GM21786 (cell line): ENCODE data around the gene CFAP20.

Experiments used
- ATAC-seq: cut with Tn5 transposase; IDR thresholded peaks from one replicate; pipeline ENCODE4 v1.9.1; 2021; ENCODE audit not compliant: unreplicated experiment

Gene CFAP20

DNA sequence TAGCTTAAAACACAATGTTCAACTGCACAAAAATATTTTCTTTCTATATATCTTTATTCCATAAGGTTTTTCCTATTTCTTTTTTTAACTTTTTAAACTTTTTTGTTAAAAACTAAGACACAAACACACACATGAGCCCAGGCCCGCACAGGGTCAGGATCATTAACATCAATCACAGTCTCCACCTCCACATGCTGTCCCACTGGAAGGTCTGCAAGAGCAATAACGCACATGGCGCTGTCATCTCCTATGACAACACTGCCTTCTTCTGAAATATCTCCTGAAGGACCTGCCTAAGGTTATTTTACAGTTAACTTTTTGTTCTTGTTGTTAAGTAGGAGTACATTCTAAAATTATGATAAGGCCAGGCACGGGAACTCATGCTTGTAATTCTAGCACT is 4.1 kb downstream of the CFAP20 start:
- no peak for ATAC-seq

DNA sequence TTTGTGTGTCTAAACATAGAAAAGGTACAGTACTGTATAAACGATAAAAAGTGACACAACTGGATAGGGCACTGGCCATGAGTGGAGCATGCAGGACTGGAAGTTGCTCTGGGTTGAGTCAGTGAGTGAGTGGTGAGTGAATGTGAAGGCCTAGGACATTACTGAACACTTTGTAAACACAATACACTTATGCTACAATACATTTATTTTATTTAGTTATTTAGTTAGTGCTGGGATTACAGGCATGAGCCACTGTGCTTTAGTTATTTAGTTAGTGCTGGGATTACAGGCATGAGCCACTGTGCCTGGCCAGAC is 4.6 kb downstream of the CFAP20 start:
- ATAC-seq = no peak

DNA sequence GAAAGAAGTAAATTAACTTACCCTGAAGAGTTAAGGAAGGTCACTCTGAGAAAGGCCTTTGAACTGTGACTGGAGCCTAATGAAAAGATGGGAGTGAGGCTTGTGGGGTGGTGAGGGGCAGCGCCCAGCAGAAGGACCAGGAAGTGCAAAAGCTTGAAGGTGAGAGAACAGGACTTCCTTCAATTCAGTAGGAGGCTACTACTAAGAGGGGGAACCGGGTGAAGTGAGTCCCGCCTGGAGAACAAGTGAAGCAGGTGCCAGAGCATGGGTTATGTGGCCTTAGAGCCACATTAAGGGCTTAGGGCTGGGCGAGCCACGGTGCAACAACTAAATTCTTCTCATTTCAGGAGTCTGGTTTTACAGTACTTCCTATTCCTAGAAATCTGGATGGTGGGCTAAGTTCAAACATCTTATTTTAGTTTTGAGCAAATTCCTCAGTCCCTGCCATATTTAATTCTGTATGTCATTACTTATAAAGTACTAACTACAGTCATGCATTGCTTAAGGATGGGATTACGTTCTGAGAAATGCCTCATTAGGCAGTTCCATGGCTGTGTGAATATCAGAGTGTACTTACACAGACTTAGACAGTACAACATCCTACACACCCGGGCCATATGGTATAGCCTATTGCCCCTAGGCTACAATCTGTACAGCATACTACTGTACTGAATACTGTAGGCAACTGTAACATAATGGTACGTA is 5.1 kb downstream of the CFAP20 start:
- ATAC-seq = no peak

DNA sequence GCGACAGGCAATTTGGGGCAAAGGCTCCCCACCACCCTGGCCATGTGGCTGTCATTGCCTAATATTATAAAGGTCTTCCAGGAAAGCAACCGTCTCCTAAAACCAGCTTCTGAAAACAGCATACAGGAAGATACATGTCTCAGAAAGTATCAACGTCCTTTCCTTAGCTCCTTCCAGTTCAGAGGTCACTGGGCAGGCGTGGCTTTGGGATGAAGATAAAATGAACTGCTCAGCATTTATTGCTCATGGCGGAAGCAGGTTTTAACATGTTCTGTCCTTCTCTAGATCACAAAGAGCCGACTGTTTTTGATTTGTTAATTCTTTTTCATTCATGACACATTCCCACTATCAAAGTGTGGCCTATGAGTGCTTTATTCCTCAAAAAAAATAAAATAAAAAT is 8.0 kb downstream of the CFAP20 start:
- no peak for ATAC-seq

DNA sequence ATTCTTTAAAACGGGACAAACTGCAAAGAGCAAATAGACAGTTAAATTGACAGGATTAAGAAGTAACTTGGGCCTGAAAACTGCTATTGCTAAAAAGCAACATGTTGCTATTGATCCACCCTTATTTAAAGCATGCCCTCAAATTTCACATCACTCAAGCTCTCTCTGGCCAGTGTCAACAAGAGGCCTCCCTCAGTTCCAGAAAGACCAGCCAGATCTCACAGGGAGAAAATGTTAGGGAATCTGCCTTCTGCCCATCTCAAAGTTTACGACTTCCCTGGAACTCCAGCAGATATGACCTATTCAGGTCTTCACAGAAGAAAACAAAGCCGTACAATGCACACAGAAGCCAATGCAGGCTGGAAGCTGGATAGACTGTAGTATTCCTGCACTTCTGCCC is 8.9 kb downstream of the CFAP20 start:
- ATAC-seq = no peak

DNA sequence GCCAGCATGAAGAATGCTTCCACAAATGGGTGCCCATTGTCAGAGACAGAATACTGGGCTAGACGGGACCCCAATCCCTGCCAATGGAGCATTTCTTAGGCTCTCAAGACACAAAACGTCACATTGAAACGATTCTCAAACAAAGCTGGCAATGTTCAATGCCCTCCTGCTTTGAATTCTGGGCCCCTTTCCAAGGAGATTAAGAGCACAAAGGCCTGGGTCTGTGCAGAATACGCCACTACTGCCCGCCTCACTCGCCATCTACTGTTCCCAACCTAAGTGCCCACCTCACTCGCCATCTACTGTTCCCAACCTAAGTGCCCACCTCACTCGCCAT is 9.7 kb downstream of the CFAP20 start:
- no peak for ATAC-seq

DNA sequence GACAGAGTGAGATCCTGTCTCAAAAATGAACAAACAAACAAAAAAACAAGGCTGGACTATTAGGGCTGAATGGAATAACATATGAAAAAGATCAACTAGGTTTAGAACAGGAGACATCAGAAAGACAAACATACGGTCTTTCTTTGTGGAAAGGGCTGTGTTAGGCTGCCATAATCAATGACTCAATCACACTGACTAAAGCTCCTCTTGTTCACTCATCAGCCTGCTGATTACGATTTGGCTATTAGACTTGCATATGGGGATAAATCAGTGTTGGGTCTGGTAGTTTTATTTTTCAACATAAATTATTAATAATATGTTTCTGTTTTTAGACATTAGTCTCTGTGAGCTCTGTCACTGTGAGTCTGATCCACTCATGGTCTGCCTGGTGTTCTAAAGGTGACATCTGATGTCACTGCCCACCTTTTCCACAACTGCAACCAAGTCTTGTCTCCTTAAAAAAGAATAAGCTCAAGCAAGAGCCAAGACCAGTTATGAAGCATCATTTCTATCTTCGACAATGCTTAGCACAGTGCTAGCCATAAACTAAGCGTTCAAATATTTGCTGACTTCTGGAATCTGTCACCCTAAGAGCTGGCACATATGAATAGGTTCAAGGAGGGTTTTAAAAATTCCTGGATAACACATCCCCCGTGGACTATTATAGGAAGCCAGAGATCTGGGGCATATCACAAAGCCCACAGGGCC is 10.2 kb downstream of the CFAP20 start:
- ATAC-seq = no peak

DNA sequence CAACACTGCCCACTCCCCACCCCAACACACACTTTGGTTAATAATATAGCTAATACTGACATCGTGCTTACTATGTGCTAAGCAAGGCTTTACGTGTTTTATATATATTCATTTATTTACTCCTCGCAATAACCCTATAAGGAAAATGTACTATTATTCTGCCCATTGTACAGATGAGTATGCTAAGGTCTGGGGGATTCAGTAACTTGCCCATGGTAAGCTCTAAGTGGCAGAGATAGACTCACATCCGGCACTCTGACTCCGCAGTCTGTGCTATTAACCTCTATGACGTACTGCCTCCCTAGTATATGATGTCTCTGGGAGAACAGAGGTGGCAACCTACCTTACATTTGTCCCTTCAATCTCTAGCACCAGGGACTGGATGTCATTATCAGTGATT is 12.7 kb downstream of the CFAP20 start:
- ATAC-seq = no peak

DNA sequence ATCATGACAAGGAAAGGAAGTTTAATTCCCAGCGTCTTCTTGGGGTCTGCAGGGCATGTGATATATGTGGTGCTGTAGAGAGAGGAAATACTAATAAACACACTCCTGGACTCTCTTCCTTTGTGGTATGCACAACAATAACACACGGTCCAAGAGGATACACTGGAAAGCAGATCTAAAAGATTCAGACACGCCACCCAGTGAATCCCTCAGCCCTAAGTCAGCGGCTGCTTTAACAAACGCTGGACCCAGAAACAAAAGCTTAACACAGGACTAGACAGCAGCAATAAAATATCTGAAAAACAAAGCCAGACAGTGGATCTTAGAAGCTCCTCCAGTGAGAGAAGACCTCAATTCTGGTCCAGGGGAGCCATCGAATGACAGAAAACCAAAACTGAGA is 13.1 kb downstream of the CFAP20 start:
- no peak for ATAC-seq

DNA sequence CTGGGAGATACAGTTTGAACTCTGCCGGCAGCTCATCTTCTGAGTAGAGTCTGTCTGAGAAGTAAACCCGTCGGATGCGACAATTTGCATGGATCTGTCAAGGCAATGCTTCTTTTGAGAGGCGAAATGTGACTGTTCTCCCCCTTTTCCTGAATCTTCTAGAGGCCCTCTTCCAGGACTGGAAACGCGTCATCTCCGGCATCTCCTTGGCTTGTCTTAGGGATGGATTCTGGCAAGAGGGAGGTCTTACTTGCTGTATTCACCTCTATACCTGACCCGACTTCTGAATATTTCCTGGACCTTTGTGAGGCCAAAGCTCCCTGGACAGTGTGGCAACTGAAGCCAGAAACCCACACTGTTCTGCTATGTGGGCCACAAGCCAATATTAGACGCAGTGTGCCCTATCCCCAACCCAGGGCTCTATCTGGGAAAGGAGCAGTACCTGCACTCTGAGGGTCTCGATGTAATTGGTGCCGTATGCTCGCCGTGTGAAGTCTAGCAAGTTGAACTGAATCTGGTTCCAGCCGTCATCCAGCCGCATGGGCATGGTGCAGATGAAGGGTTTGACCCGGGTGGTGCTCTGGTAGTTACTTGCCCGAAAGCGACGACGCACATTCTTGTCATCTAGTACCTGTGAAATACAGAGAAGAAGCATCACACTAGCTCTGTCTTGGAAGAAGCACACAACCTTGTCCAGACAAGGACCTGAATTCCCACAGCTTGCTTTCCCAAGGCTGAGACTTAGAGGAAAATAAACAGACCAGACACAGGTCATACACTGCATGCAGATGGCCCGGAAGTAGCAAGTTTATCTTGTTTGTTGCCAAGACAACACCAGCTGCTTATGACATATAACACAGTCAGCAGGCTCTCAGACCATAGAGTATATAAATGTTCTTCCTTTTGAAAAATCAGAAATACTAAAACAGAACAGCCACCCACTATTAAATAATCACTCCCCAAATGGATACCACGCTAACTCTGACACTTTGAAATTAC is 14.1 kb downstream of the CFAP20 start:
- ATAC-seq = no peak

DNA sequence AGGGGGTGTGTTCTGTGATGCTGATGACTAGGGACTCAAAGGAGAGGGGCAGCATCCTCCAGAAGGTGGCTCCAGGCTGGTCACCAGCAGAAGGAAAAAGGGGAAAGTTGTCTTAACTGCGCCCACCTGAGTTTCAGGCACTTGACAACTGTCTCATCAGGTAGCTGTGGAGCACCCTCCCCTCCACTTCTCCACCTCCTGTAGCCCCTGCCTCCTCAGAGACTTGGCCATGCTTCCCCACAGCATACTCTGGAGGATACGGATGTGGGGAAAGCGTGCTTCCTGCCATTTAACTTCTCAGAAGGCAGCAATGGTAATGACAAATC is 17.9 kb downstream of the CFAP20 start:
- no peak for ATAC-seq

DNA sequence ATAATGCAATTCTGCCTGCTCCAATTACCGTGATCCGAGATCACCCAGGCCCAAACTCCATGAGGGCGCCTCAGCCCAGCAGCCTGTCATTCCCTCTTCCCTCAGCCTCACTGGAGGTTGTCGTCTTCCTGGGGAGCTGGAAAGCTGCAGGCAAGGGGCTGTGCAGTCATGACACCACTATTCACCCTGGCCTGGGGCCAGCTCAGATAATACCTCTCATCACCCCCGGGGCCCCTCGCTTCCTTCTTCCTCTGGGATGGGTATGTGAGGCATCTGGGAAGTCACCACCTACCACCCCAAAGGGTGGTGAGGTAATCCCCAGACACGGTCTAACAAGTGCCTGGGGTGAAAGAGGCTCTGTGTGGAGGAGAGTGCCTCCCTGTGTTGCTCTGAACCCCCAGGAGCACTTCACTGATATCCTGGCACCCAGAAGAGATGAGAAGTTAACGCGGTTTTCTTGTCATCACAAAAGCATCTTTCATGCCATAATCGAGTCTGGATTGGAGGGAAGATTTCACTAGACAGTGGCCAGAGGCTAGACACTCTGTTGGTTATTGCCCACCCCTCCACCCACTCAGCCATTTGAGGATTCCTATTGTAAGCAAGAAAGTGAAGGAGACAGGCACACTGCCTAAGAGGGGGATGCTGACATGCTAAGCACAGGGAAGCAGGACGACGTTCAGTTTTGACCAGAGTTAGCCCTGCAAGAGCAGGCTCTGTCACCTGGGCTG is 18.4 kb downstream of the CFAP20 start:
- no peak for ATAC-seq

DNA sequence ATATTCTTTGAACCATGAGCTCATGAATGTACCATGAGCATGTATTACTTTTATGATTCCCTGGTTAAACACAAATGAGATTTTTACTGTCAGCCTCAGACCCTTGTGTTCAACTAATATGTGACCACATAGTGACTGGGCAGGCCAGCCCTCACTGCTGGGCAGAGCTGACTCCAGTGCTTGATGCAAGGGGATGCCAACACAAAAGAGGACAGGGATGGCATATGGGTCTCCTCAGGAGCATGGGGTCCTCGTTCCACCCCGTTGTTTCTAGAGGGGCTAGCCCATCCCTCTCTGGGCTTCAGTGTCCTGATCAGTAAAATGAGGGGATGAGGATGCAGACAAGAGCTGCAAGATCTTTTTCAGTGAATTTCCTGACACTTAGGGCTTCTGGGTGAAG is 19.3 kb downstream of the CFAP20 start:
- no peak for ATAC-seq

DNA sequence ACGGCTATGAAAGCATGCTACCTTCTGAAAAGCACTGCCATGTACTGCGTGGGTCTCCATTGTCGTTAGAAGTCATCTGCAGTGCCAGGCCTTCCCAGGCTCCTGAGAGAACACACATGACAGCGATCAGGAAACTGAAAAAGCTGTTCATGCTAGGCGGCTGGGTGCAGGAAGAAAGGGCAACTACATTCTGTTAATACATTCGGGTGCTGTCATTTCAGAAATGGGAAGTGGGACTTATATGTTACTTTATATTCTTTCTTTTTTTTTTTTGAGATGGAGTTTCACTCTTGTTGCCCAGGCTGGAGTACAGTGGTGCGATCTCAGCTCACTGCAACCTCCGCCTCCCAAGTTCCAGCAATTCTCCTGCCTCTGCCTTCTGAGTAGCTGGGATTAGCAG is 19.9 kb downstream of the CFAP20 start:
- ATAC-seq = peak; percentile 73

DNA sequence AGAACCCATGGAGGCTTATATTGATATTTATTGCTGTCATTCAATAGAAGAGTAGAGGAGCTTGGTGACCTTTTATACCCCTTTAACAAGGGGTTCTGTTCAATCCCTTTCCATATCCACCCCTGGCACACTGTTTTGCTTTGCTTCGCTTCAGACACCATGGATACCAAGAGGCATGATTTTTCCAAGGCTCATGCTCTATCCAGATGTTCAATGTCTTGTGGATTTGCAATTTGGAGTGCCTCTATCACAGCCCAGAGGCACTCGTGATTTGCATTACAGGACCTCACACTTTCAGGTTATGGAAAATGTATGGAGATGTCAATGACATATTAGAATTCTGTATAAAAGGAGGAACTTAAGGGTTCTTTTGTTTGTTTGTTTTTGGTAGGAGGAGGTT is 21.5 kb downstream of the CFAP20 start:
- ATAC-seq = no peak

DNA sequence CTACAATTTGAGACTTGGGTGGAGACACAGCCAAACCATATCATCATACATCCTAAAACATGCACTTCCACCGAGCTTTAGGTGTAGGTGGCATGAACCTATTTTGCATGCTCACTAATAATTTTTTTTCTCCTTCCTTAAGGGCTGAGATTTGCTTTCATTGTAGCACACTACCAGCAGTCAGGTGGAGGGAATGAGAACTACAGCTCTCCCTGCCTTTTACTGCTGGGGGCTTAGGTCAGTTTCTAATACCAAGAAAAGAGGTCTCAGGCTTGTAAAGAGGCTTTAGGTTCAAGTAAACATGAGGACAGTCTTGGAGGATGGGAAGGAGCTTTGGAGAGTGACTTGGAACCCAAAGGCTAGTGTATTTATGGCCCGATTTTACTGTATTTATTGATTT is 22.0 kb downstream of the CFAP20 start:
- ATAC-seq = no peak

DNA sequence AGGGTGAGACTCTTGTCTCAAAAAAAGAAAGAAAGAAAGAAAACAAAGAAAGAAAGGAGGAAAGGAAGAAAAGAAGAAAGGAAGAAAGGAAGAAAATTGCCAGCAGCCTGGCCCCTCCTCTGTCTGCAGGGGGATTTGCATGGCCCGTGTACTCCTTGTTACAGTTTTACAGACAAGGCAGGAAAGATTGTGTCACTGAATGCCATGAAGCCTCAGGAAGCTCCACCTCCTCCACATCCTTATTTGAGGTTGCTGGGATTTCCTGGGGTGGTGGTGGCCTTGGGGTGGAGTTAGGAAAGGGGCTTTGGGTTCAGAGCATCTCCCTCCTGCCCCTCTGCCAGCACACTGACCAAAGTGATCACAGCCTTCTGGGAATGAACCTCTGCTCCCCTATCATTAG is 23.6 kb downstream of the CFAP20 start:
- ATAC-seq = no peak

DNA sequence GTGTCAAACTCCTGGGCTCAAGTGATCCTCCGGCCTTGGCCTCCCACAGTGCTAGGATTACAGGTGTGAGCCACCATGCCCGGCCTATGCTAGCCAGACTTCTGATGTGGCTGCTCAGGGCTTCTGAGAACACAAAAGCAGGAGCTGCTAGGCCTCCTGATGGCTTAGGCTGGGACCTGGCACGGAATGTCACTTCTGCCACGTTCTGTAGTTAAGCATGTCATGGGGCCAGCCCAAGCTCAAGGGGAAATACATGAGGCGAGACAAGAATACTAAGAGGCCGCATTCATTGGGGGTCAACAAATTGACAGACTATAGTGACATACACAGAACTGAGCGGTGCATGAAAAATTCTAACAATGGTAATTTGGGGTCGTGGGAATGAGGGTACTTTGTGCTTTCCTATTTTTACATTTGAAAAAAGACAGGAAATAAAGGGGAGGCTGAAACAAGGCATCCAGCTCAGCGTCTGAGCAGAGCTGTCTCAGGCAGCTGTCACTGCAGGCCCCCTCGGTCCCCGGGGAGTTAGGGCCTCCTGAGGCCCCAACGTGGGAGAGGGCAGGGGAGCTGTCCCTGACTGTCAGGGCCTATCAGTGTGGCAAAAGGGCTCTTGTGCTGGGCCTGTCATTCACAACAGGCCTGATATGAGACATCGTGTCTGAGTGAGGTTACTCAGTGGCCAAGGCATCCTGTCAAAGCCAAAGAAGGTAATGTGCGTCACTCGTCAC is 26.4 kb downstream of the CFAP20 start:
- peak; percentile 91 for ATAC-seq

DNA sequence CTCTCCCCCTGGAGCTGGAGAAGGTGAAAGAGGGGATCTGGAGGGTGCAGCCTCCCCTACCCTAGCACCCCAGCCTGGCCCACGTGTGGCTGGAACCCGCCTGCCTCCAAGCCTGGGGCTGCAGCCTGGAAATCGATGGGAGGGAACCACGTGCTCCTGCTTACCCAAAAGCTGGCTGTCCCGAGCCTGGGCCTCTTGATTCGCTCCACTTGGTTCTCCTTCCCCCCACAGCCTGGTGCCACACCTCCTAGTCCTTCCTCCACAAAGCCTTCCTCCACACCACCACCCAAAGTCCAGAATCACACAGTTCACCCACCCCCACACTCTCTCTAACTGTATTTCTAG is 29.3 kb downstream of the CFAP20 start:
- ATAC-seq = no peak

DNA sequence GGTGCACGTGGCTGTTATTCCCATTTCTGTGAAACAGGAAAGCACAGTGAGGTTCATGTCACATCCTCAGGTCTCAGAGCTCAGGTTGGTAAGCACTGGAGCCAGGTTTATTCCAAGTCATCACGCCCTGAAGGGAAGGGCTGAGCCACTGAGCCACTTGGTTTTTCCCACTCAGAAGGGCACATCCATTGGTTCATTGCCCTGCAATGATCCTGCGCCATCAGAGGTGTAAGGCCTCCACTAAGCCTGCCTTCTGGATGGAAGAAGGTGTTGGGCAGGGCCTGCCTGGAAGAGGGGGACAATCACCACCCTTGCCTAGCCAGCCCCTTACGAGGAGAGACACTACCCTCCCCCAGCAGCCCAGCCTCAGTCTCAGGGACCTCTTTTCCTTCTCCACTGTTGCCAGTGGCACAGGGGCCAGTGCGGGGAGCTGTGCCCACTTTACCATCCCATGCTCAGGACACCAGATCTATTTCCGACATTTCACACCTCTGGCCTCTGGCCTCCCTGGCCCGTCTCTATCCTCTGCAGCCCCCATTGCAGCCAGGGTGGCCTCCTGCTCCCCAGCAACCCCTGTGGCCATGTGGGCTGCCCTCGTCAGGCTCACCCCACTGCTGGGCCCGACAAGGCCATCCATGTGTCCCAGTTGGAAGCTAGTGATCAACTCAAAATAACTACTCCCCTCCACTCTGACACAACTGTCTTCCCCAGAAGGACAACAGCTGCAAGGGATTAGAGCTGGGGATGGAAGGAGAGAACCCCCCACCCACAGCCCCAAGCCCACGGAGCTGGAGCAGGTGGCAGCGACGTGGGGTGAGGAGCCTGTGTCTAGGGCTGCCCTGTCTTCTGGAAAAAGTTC is 29.9 kb downstream of the CFAP20 start:
- ATAC-seq = no peak
